GM12872 (cell line): ENCODE data around the gene IL1R2.
A peak's percentile ranks its signal among the peaks of the same experiment; 100 is the strongest.

Experiments
- TF ChIP-seq, protein P1 (sequence below): IDR thresholded peaks from 3 replicates; pipeline ENCODE4 v1.5.1; 2011; ENCODE audit warnings: low read depth, mild to moderate bottlenecking, low read length, moderate library complexity; ENCODE audit not compliant: insufficient read depth

Gene IL1R2

DNA sequence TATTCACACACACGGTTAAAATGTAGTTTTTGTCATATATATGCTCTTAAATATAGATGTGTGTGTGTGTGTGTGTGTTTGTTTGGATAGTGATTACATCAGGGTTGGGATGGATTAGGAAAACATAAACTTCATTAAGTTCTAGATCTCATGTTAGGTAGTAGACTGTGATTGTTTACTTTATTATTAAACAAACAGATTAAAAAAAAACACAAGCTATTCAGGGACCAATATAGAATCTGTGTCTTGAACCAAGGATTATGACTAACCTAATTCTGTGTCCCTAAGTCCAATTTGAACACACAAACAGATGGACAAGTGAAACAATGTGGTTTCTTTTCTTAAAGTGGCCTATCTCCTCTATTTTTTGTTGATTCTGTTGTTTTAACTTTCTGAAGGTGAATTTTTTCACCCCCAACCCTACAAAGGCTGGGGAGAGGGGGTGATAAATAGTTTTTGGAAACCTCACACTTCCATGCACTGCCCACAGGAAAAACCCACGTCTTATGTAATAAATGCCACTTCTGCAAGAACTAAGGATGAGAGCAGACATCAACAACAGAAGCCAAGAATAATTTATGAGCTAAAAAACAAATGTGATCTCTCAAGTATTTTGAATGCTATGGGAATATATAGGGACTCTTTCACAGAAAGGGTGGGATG, 40.7 kb downstream of the IL1R2 start:
- TF ChIP-seq, protein P1, sequence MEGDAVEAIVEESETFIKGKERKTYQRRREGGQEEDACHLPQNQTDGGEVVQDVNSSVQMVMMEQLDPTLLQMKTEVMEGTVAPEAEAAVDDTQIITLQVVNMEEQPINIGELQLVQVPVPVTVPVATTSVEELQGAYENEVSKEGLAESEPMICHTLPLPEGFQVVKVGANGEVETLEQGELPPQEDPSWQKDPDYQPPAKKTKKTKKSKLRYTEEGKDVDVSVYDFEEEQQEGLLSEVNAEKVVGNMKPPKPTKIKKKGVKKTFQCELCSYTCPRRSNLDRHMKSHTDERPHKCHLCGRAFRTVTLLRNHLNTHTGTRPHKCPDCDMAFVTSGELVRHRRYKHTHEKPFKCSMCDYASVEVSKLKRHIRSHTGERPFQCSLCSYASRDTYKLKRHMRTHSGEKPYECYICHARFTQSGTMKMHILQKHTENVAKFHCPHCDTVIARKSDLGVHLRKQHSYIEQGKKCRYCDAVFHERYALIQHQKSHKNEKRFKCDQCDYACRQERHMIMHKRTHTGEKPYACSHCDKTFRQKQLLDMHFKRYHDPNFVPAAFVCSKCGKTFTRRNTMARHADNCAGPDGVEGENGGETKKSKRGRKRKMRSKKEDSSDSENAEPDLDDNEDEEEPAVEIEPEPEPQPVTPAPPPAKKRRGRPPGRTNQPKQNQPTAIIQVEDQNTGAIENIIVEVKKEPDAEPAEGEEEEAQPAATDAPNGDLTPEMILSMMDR, result no peak

DNA sequence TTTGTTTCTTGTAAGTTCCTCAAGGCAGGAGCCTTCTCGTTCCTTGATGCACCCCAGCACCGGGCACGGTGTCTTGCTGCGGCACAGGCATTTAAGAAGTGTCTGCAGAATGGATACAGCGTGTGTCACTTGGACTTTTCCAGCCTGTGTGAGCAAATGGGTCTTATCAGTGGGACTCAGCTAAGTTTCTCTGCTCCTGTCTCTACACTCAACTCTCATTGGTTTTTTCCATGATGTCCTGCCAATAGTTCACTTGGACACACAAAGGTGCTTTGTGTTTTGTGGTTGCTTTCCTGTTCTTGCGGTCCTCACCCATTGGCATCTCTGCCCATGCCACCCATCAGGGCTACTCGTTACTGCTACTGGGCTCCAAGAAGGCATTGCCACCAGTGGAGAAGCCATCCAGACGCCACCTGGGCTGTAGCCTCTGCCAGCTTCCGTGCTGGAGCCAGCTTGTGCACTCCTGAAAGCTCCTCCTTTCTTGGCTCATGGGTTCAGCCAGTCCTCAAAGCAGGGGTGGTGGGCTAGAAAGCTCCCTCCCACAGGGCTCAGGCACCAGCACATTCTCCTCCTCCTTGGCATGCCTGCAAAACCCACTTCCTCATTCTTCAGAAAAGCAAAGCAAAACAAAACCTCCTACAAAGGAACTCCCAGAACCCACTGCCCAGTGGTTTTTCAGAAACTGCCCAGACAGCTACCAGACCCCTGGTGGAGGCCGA, 41.4 kb downstream of the IL1R2 start:
- TF ChIP-seq, protein P1, result peak; percentile 21; the same call in 1 of the 3 replicates

DNA sequence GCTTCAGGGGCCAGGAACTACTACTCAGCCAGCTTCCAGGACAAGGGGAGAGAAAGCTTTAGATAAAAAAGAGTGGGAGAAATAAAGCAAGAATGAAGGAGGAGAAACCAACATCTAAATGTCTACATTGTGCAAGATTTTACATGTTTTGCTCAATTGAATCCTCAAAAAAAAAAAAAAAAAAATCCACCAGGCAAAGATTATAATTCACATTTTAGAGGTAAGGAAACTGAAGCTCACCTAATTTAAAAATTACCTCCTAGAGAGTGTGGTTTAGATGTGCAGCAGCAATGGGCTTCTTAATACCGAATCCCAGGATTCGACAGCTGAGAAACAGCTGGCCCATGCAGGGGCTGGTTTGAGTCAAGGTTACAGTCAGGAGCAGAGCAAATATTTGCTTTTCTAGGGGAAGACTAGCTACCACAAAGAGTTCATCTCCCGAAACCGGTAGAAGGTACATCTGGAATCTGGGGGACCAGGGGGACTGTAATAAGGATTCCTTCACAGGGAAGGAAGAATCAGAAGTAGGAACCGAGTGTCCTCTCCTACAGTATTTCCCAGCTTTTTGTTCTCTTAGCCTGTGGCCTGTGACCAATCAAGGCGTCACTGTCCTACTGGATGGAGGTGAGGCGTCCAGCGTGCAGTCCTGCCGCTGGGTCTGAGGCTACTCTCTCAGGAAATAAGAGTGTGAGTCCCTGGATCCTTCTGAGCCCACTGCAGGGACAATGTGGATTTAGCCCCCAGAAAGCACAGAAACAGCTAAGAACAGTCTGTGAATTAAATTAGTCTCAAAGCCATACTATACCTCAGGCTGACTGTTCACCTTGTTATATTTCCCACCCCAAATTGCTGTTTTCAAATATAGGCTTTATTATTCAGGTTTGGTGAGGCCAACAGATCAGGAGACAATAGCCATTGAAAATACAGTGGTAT, 42.3 kb downstream of the IL1R2 start:
- TF ChIP-seq, protein P1, result no peak

DNA sequence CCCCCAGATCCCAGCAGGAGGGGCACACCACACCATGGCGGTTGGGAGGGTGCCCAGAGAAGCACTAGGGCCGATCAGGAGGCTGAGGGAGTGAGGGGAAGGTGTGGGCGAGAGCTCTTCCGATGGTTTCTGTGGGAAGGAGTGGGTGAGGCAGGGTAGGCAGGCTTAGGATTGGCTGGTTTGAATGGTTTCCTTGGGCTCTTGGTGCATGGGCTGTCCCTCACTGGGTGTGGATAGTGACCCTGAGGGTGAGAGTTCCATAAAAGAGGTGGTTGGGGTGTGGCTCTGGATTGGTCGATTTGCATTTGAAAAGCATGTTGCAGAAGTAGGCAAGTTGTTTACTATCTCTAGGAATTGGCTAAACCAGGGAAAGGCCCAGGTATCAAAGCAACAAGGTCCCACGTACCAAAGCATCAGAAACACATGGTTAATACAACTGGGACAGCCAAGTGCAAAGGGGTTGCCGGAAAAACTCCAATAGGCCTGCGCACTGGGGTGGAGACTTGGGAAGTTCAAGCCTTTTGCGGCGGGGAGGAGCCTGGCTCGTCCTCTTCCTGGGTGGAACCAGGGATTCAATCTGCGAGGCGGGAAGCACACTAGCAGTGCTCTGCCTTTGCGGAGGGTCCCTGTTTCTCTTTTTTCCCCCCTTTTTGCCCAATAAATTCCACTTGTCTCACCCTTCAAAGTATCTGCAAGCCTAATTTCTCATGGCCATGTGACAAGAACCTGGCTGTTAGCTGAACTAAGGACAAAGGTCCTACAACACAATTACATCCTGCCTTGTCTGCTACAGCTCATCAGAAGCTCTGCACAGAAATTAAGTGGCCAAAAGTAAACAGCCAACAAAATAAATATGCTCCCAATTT, 43.2 kb downstream of the IL1R2 start:
- TF ChIP-seq, protein P1, result no peak

DNA sequence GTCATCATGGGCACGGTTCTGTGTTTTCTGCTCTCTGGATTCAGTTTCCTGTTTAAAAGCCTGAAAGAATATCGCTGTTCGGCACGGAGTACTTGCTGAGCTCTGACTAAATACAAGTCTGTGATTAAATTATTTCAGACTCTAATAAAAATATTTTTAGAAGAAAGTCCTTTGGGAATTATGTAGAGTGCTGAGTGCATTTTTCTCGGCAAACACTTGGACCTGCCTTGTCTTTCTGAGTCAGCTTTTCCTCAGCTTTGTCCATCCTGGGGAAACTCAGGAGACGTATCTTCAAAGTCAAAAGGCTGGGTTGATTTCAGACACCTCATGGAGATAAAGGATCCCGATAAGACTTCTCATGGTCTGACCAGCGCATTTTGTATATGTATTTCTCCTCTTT, 45.9 kb downstream of the IL1R2 start:
- TF ChIP-seq, protein P1, result no peak

DNA sequence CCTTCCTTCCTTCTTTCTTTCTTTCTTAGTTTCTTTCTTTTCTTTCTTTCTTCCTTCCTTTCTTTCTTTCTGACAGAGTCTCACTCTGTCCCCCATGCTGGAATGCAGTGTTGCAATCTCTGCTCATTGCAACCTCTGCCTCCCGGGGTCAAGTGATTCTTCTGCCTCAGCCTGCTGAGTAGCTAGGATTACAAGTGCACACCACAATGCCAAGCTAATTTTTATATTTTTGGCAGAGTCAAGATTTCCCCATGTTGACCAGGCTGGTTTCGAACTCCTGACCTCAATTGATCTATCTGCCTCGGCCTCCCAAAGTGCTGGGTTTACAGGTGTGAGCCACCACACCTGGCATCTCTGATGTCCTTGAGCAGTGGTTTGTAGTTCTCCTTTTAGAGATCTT, 48.5 kb downstream of the IL1R2 start:
- TF ChIP-seq, protein P1, result no peak

DNA sequence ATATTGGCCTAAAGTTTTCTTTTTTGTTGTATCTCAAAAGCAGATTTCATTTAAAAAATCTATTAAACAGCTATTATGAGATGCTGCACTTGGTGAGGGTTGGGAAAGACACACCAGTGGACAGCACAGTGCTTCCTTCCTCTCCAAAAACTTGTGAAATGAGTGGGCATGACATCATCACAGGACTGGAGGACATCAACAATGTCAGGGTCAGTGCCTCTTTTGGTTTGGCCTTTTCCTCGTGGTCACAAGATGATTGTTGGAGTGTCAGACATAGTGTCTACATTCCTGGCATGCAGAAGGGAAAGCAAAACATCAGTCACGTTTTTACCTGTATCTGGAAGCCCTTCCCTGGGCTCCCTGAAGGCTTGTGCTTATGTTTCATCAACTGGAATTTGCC, 49.6 kb downstream of the IL1R2 start:
- TF ChIP-seq, protein P1, result no peak
